ENCODE results near the gene KCNC2. TPM values are rescaled to one million over a fixed set of nuclear protein-coding genes. Genes with fewer than 3 reads are reported as not detected.

The KCNC2 gene
- total RNA-seq, 1 donor from 2014 or later, result not detected

DNA sequence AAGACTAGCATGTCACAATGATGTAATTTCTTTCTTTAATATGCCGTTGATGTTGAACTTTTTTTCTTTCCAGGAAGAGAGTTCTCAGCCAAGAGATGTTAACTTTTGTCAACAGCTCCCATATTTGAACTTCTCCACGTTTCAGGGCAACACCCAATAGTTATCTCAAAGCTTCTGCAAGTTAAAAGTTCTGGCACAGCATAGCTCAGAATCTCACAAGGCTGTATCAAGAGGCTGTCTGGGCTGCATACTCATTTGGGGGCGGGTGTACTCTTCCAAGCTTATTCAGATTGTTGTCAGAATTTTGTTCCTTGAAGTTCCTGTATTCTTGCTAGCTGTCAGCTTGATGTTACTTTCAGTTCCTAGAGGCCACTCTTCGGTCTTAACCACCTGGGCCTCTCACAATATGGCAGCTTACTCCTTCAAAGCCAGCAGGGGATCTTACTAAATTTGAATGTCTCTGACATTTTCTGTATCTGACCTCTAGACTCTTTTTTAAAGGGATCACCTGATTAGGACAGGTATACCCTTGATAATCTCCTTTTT, 38.9 kb downstream of the KCNC2 start:
- ATAC-seq (no peak), DNase-seq (ENCODE audit: low spot score) (no peak)

DNA sequence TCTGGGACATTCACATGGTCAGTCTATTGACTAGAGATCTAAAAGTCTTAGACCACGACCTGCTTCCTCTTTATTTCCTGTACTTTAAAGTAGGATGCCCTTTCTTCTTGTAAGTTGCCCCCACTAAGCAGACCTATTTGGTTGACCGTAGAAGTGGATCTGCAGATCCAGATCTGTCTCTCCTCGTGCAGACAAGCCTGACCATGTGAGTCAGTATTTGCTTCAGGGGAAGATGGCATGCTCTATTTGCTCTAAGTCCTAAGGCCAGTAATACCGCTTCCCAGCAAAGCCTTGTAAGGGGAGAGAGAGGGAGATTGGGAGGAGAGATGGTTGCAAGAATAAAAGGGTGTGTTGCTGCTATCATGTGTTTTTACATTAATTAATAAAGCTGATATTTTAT, 46.8 kb downstream of the KCNC2 start:
- DNase-seq (ENCODE audit: low spot score) (no peak), ATAC-seq (no peak)
- intact Hi-C loops (cut with DNase I), result loop anchor here (10.0 kb wide), 1 partner anchor 948 kb away; no protein-coding TSS in a partner anchor

More for the DNA sequence above, 38.9 kb downstream of the KCNC2 start:
- intact Hi-C loops (cut with DNase I), result no loop called here

DNA sequence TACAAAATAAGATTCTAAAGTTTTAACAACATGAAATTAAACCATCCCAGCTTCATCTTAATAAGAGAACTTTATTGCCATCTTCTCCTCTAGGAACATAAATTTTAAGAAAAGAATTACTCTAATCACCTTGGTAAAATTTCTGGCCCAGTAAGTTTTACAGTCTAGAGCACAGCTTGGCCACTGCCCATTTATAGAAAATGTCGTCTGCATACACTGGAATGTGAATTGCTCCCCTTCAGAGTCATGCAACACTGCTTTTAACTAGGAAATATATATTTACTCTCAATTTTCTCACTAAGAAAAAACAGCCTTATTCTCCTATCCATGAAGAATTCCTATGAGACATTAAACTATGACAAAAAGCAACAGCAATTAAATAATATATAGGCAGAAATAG, 48.2 kb downstream of the KCNC2 start:
- intact Hi-C loops (cut with DNase I), result loop anchor here (10.0 kb wide), 1 partner anchor 947 kb away; no protein-coding TSS in a partner anchor
- DNase-seq (ENCODE audit: low spot score) (no peak), ATAC-seq (no peak)

- DNase-seq (ENCODE audit: low spot score) (no peak), ATAC-seq (no peak)
- intact Hi-C loops (cut with DNase I), result no loop called here
These were observed 52.3 kb downstream of the KCNC2 start for GRCh38 chr12:75157385-75157784.

- DNase-seq (ENCODE audit: low spot score) (no peak), ATAC-seq (no peak)
- intact Hi-C loops (cut with DNase I), result no loop called here
These were observed 53.7 kb downstream of the KCNC2 start for GRCh38 chr12:75155962-75156361.

GRCh38 chr12:75154388-75154787, 55.3 kb downstream of the KCNC2 start:
- ATAC-seq, result no peak
- DNase-seq (ENCODE audit: low spot score), result no peak
- intact Hi-C loops (cut with DNase I), result no loop called here

GRCh38 chr12:75139196-75139595, 70.4 kb downstream of the KCNC2 start:
- intact Hi-C loops (cut with DNase I), result no loop called here
- ATAC-seq (no peak), DNase-seq (ENCODE audit: low spot score) (no peak)

- DNase-seq (ENCODE audit: low spot score) (no peak), ATAC-seq (no peak)
- intact Hi-C loops (cut with DNase I), result no loop called here
These were observed 71.7 kb downstream of the KCNC2 start for GRCh38 chr12:75137896-75138295.

DNA sequence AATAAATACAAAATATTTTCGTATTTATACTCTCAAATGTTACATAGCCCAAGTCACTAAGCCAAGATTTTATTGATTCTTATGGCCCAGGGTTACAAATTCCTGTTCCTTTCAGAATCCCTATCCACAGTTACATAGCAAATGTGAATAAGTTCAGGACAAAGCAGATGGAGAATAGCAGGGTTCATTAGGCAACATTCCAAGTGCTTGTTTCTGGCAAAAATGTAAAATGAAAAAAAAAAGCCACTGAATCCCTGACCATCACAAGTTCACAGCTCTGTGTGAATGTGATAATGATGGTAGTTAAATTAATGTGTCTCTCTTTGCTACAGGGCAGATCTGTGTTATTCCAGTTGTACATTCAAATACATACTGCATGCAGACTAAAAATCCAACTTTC, 74.6 kb downstream of the KCNC2 start:
- intact Hi-C loops (cut with DNase I), result no loop called here
- ATAC-seq, result no peak
- no peak for DNase-seq (ENCODE audit: low spot score)

- ATAC-seq, result no peak
- no peak for DNase-seq (ENCODE audit: low spot score)
- intact Hi-C loops (cut with DNase I), result no loop called here
These were observed 78.8 kb downstream of the KCNC2 start for GRCh38 chr12:75130811-75131210.

- DNase-seq (ENCODE audit: low spot score) (no peak), ATAC-seq (no peak)
- intact Hi-C loops (cut with DNase I), result no loop called here
These were observed 80.4 kb downstream of the KCNC2 start for GRCh38 chr12:75129275-75129674.

GRCh38 chr12:75121036-75121705, 88.5 kb downstream of the KCNC2 start:
- intact Hi-C loops (cut with DNase I), result no loop called here
- ATAC-seq (no peak), DNase-seq (ENCODE audit: low spot score) (no peak)

GRCh38 chr12:75120311-75120711, 89.3 kb downstream of the KCNC2 start:
- ATAC-seq, result no peak

DNA sequence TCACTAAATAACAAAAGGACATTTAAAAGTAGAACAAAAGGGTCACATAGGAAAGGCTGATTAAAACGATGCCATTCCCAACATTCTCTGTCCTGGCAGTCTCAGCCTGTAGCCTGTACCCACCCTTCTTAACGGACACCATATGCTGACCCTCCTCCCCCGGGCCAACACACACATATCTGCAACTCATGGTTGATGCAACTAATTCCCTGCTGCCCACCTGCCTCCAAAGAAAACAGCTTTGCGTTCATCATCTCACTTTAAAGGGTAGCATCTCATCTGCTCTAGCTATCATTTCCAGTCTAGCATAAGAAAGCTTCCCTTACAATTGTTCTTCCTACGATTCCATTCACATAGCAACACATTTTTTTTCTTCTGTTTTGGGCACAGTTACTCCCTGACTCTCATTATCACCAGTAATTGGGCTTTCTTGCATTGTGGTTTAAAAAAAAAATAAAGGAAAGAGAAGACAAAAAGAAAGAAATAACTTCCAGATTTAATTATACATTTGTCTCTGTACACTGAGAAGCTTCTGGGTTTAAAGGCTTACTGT, 92.9 kb downstream of the KCNC2 start:
- ATAC-seq (no peak), DNase-seq (ENCODE audit: low spot score) (no peak)
- intact Hi-C loops (cut with DNase I), result loop anchor here (5.0 kb wide), 1 partner anchor 1119 kb away; no protein-coding TSS in a partner anchor

More at GRCh38 chr12:75120311-75120711, 89.3 kb downstream of the KCNC2 start:
- DNase-seq (ENCODE audit: low spot score), result no peak
- intact Hi-C loops (cut with DNase I), result no loop called here

GRCh38 chr12:75115748-75116147, 93.9 kb downstream of the KCNC2 start:
- ATAC-seq, result no peak

GRCh38 chr12:75103822-75104221, 105.8 kb downstream of the KCNC2 start:
- ATAC-seq (no peak), DNase-seq (ENCODE audit: low spot score) (no peak)
- intact Hi-C loops (cut with DNase I), result no loop called here

More at GRCh38 chr12:75115748-75116147, 93.9 kb downstream of the KCNC2 start:
- intact Hi-C loops (cut with DNase I), result loop anchor here (5.0 kb wide), 1 partner anchor 1118 kb away; no protein-coding TSS in a partner anchor
- no peak for DNase-seq (ENCODE audit: low spot score)

DNA sequence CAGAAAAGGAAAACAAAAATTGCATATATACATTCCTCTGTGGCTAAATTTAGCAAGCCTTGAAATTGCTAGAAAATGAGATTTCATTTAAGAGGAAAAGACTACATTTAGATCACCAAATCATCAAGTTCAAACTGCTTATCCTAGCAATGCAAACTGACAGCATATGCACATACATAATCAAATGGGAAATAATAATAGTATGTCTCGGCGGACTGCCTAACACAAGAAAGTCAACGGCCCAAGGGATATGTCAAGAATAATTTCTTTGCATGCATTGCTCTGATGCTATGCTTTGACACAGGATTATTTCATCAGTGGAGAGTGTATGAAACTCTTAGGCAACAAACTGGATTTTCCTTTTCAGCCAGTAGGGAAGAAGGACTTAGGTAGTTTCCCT, 107.9 kb downstream of the KCNC2 start:
- intact Hi-C loops (cut with DNase I), result no loop called here
- DNase-seq (ENCODE audit: low spot score), result no peak
- no peak for ATAC-seq

DNA sequence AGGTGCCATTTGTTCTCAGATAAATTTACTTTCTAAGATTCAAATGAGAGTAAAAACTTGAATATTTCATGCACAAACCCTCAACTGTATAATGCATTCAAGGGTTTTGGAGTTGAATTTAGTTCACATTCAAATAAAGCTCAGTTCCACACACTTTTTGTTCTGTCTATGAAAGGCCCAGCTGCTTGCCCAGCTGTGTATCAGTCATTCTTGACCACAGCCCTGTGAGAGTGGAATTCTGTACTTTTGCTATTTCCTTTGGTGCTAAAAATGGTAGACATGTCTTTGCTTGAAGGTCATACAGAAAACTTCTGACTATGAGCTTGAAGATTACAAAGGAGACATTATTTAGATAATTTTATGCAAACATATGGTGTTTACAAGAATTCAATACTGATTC, 110.4 kb downstream of the KCNC2 start:
- ATAC-seq (no peak), DNase-seq (ENCODE audit: low spot score) (no peak)
- intact Hi-C loops (cut with DNase I), result no loop called here

DNA sequence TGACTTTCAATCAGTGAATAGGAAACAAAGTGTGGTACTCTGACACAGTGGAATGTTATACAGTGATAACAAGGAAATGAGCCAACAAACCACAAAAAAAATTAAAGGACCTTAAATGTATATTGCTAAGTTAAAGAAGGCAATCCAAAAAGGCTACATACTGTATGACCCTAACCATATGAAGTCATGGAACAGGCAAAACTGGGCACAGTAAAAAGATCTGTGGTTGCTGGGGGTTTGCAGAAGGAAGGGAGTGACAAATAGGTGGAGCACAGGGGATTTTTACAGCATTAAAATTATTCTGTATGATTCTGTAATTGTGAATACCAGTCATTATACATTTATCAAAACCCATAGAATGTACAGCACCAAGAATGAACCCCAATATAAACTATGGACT, 112.6 kb downstream of the KCNC2 start:
- ATAC-seq (no peak), DNase-seq (ENCODE audit: low spot score) (no peak)
- intact Hi-C loops (cut with DNase I), result no loop called here

DNA sequence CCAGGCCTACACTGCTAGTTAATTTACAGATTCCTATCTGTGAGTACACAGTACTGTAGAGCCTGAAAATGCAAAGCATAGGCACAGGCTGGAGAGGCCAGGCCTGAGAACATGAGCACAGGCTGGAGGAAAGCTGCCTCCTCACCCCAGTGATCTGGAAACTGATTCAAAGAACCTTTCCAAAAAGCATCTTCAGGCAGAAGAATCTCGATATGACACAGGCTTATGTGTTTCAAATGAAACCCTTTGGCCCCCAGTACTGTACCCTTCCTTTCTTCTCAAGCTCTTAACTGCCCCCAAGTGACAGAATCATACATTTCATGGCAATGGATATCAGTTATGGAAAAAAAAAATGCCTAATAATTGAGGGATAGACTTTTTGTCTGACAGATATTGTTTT, 122.0 kb downstream of the KCNC2 start:
- intact Hi-C loops (cut with DNase I), result no loop called here
- ATAC-seq, result no peak
- no peak for DNase-seq (ENCODE audit: low spot score)
